GM19328 (cell line): ENCODE data around the gene TGIF2.
A peak's percentile ranks its signal among the peaks of the same experiment; 100 is the strongest.
"Not testable (repeated sequence)": the region's sequence is repeated elsewhere in the genome, so short reads cannot be mapped to it uniquely, and the experiment has no call there.

Source experiments
- ATAC-seq: cut with Tn5 transposase; IDR thresholded peaks from one replicate; pipeline ENCODE4 v1.9.1; 2021; ENCODE audit warnings: mild to moderate bottlenecking, moderate library complexity; ENCODE audit not compliant: unreplicated experiment

The TGIF2 gene

GRCh38 chr20:36546111-36546736 is 27.2 kb upstream of the TGIF2 start:
- no peak for ATAC-seq

DNA sequence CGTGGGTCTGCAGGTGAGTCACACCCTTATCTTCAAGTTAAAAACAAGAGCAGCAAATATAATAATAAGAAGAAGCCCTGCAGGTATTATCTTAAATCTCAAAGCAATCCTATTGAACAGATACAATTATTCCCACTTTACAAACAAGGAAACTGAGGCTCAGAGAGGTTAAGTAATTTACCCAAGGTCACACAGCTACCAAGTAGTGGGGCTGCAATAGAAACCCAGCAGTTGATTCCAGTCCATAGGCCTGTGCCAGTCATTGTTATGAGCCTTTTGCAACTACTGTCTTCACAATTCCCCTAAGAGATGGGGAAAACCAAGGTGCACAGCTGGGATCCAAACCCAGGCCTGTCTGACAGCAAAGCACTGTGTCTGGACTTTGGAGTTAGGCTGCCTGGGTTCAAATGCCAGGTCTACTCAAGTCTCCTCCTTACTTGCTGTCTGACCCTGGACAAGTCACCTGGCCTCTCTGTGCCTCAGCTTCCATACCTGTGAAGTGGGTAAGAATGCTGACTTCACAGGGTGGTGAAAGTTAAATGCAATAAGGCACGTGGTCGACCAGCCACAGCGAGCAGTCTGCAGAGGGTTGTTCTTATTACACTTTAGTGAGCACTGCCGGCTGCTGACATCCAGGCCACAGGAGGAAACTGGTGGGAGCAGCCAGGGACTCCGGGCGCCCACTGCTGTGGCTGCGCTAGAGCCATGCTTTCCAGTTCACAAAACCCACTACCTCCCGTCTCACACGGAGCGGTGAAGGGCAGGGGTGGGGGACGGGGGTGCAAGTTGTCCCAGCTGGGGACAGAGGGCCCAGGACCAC is 26.0 kb upstream of the TGIF2 start:
- ATAC-seq, result no peak

DNA sequence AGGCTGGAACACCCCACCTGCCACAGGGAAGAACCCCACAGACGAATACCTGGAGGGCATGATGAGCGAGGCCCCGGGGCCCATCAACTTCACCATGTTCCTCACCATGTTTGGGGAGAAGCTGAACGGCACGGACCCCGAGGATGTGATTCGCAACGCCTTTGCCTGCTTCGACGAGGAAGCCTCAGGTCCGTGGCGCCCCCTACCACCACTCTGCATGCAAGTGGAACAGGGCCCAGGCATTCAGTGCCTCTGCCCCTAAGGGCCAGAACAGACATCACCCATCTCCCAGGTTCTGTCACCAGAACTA is 25.4 kb upstream of the TGIF2 start:
- no peak for ATAC-seq

- ATAC-seq, result no peak
Measured at GRCh38 chr20:36548704-36549627, 24.4 kb upstream of the TGIF2 start.

DNA sequence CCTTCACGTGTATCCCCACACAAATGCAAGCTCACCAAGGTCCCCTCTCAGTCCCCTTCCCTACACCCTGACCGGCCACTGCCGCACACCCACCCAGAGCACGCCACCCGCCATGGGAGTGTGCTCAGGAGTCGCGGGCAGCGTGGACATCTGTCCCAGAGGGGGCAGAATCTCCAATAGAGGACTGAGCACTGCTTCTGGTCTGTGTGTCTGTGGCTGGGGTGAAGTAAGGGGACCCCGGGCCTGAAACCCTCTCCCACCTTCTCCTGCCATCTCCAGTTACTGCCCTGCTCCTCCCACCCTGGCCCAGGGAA is 23.8 kb upstream of the TGIF2 start:
- ATAC-seq, result no peak

GRCh38 chr20:36549942-36550789 is 23.2 kb upstream of the TGIF2 start:
- ATAC-seq, result no peak

- no peak for ATAC-seq
Measured at GRCh38 chr20:36550790-36551299, 22.6 kb upstream of the TGIF2 start.

DNA sequence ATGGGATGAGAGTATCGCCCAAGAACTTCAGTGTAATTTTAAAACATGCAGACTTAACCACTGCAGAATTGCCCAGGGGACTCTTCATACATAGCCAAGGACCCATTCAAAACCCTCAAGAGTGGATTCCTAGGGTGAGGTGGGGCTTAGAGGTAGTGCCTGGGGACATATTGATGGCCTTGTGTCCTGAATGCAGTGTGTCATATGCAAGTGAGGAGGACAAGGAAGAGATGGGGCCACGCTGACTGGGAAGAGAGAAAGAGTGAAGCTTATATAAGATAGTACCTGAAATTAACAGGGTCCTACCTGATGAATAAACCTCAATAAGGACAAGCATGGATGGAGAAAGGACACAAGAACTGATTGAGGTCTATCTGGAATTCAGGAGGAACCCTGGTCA is 18.1 kb upstream of the TGIF2 start:
- ATAC-seq, result no peak

DNA sequence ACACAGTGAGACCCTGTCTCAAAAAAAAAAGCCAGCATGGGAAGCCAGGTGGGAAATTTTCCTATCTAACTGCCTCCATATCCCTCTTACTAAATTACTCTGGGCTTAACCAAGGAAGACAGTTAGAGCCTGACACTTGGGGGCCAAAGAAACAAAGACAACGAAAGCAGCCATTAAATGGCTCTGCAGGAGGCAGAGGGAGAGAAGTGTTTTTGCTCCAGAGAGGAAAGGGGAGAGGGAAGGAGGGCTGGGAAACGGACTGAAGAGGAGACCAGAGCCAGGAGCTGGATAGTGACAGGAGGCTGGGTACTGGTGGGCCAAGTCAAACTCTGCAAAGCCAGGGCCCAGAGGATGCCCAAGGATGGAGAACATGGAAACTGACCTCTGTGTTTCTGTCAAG is 10.7 kb upstream of the TGIF2 start:
- ATAC-seq, result no peak

DNA sequence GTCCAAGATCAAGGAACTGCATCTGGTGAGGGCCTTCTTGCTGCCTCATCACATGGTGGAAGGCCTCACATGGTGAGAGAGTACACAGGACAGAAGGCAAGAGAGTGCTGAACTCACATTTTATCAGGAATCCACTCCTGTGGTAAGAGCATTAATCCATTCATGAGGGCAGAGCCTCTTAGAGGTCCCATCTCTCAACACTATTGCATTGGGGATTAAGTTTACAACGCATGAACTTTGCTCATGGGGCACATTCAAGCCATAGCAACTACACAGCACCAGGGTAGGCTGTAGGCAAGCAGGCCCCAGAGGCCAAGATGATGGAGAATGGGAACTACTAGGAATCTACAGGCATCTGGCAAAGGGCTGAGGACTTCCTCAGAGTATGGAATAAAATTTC is 10.0 kb upstream of the TGIF2 start:
- no peak for ATAC-seq

DNA sequence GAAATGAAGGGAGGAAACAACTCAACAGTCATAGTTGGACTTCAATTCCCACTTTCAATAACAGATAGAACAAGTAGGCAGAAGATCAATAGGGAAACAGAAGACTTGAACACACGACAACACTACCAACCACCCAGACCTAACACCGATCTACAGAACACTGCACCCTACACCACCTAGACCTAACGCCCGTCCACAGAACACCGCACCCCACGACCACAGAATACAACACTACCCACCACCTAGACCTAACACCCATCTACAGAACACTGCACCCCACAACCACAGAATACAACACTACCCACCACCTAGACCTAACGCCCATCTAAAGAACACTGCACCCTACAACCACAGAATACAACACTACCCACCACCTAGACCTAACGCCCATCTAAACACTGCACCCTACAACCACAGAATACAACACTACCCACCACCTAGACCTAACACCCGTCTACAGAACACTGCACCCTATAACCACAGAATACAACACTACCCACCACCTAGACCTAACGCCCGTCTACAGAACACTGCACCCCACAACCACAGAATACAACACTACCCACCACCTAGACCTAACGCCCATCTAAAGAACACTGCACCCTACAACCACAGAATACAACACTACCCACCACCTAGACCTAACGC is 9.2 kb upstream of the TGIF2 start:
- not testable (repeated sequence) for ATAC-seq

- not testable (repeated sequence) for ATAC-seq
Measured at GRCh38 chr20:36564726-36565121, 8.7 kb upstream of the TGIF2 start.

- ATAC-seq, result no peak
Measured at GRCh38 chr20:36565520-36565919, 7.9 kb upstream of the TGIF2 start.

- no peak for ATAC-seq
Measured at GRCh38 chr20:36569847-36570429, 3.5 kb upstream of the TGIF2 start.

DNA sequence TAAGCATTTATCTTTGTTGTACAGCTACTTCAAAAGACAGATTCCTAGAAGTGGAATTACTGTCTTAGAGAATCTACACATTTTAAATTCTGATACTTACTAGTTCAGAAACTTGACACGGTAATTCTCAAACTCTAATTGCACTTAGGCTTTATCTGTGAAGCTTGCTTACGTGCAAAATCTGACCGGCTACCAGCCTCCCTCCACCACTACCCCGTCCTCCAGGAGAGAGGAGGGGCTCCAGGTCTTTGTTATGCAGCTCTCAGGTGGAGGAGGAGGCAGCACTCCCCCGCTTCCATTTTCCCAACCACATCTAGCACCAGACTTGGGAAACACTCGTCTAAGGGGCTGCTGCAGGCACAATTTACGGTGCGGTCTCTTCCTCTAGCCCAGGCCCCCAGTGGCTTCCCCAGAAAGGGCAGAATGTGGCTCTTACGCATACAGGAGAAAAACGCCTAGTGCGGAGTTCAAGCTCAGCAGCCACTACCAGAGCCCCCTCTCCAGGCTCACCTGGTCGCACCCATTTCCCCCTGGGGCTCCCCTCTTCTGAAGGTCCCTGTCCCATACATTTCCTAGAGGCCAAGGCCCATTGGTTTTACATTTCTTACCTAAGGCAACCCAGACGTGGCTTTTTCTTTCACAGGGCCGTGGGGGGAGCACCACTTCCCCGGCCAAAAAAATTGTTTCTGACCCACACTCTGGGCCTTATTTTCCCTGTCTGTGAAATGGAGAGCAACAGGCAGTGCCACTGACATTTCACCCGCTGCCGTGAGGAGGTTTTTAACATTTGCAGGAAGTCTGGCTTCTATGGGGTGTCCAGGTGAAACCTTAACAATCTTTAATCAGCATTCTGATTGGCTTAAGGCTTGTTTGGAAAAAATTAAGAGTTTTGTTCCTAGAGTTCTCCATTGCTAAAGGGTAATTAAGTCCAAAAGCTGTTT is 1.6 kb upstream of the TGIF2 start:
- no peak for ATAC-seq

DNA sequence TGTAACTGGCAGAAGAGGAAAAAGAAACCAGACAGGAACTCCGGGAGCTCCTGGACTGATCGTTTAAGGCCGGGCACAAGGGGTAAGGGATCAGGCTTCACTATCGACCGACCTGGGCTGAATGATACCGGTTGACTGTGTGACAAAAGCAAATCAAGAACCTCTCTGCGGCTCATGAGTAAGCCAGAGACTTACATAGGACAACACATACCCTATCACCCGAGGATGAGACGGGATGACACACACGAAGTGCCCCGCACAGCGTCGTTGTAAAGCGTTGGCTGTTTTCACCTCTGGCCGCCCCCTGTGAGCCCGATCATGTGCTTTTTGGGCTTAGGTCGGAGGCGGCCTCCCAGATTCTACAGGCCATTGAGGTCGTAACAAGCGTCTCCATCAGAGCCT is 695 bp upstream of the TGIF2 start:
- ATAC-seq, result peak; percentile 2

GRCh38 chr20:36573798-36574365 is 485 bp downstream of the TGIF2 start:
- no peak for ATAC-seq

GRCh38 chr20:36574366-36575135 is 1.2 kb downstream of the TGIF2 start:
- no peak for ATAC-seq
